HEK293T (cell line): ENCODE measurements around the gene PDE6B.

Experiments used
- BHLHE40 ChIP-seq: fragments of 450-650 bp; IDR thresholded peaks from 2 replicates; pipeline ENCODE4 v1.6.1; 2016; ENCODE audit warnings: mild to moderate bottlenecking, moderate library complexity, borderline replicate concordance
- CTBP1 ChIP-seq: fragments of 450-650 bp; IDR thresholded peaks from 2 replicates; pipeline ENCODE4 v1.6.1; 2016; ENCODE audit warnings: borderline replicate concordance
- FOXK2 ChIP-seq: fragments of 450-650 bp; IDR thresholded peaks from 2 replicates; pipeline ENCODE4 v1.6.1; 2016; ENCODE audit warnings: mild to moderate bottlenecking
- FOXM1 ChIP-seq: fragments of 450-650 bp; IDR thresholded peaks from 2 replicates; pipeline ENCODE4 v1.6.1; 2017; ENCODE audit warnings: mild to moderate bottlenecking, borderline replicate concordance
- LEF1 ChIP-seq: fragments of 450-650 bp; IDR thresholded peaks from 2 replicates; pipeline ENCODE4 v1.6.1; 2017; ENCODE audit warnings: mild to moderate bottlenecking, borderline replicate concordance
- SP1 ChIP-seq: fragments of 450-650 bp; IDR thresholded peaks from 2 replicates; pipeline ENCODE4 v1.6.1; 2017
- ZNF384 ChIP-seq: fragments of 450-650 bp; IDR thresholded peaks from 2 replicates; pipeline ENCODE4 v1.6.1; 2016

DNA sequence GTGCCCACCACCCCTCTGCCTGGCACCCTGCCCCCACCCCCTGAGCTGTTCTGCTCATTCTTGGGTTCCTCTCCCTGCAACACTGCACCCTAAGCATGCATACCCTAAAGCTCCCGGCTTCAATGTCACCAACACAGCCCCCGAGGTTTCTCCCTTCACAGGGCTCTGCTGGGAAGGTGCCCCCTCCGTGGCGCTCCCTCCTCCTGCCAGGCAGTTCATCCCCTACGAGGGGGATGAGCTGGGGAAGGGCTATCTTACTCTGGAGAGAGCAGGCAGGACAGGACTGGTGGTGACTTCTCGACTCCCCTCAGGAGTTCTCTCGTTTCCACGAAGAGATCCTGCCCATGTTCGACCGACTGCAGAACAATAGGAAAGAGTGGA lies 42.2 kb downstream of the PDE6B start:
- TF ChIP-seq FOXK2 (no peak), BHLHE40 (no peak), FOXM1 (no peak), SP1 (no peak), ZNF384 (no peak), LEF1 (no peak), CTBP1 (no peak)
